ENCODE measurements around the gene ANKRD36C. TPM values are rescaled to one million over a fixed set of nuclear protein-coding genes. Genes with fewer than 3 reads are reported as not detected.
"Not testable (repeated sequence)": the region's sequence is repeated elsewhere in the genome, so short reads cannot be mapped to it uniquely, and the experiment has no call there.

The ANKRD36C gene
- total and polyA plus RNA-seq, 8 donors = 11.8 to 50.5 (median 37.7) TPM

GRCh38 chr2:96011129-96011455, 19.5 kb upstream of the ANKRD36C start:
- DNase-seq (peak in 2 of 4 donors; percentile 26 to 39), ATAC-seq (peak; percentile 63)
- intact Hi-C loops (cut with DNase I); H3K36me3 ChIP-seq; H3K4me3 ChIP-seq; H3K9me3 ChIP-seq; H3K27ac ChIP-seq; H3K4me1 ChIP-seq: not testable (repeated sequence)
- peaks cover 0 to 10% of the 10 kb centered on the region in 2 donors for H3K27me3 ChIP-seq
- peak in 1 of 2 donors; percentile 10 for TF ChIP-seq CTCF (IDR thresholded peaks at IDR 0.05)

- Histone ChIP-seq H3K4me3 (peak overlapping the region; percentile 36 to 48), H3K27ac (peak overlapping the region; percentile 69 to 73), H3K27me3 (peaks cover 0 to 10% of the 10 kb centered on the region in 2 donors)
- ATAC-seq (peak; percentile 100), DNase-seq (peak; percentile 84 to 100 (median 96))
- H3K36me3 ChIP-seq; intact Hi-C loops (cut with DNase I); H3K9me3 ChIP-seq; H3K4me1 ChIP-seq: not testable (repeated sequence)
Observed at GRCh38 chr2:96010320-96011128, 18.9 kb upstream of the ANKRD36C start.

- peak; percentile 77 for ATAC-seq
- H3K4me1 ChIP-seq; H3K36me3 ChIP-seq; H3K9me3 ChIP-seq; intact Hi-C loops (cut with DNase I): not testable (repeated sequence)
- Histone ChIP-seq H3K27me3 (peaks cover 0 to 10% of the 10 kb centered on the region in 2 donors), H3K27ac (peak overlapping the region; percentile 69 to 73), H3K4me3 (peak overlapping the region; percentile 36 to 48)
- DNase-seq = peak in 2 of 4 donors; percentile 30 to 78
Observed at GRCh38 chr2:96009833-96010232, 18.2 kb upstream of the ANKRD36C start.

- H3K27me3 ChIP-seq = peaks cover 0 to 10% of the 10 kb centered on the region in 2 donors
- H3K4me1 ChIP-seq; H3K4me3 ChIP-seq; H3K27ac ChIP-seq; intact Hi-C loops (cut with DNase I); H3K9me3 ChIP-seq; H3K36me3 ChIP-seq; ATAC-seq: not testable (repeated sequence)
- DNase-seq = peak in 1 of 4 donors; percentile 40
Observed at GRCh38 chr2:96008051-96008450, 16.4 kb upstream of the ANKRD36C start.

- ATAC-seq = not testable (repeated sequence)
Observed at GRCh38 chr2:96006248-96006647, 14.6 kb upstream of the ANKRD36C start.

GRCh38 chr2:95992520-95993272, 1.1 kb upstream of the ANKRD36C start:
- DNase-seq = peak in 3 of 4 donors; percentile 19 to 83 (median 36)
- intact Hi-C loops (cut with DNase I); H3K4me1 ChIP-seq; H3K9me3 ChIP-seq; H3K27me3 ChIP-seq; H3K36me3 ChIP-seq: not testable (repeated sequence)
- Histone ChIP-seq H3K27ac (peak overlapping the region; percentile 87 to 90), H3K4me3 (peak overlapping the region; percentile 54)
- peak; percentile 70 to 89 for TF ChIP-seq CTCF (IDR thresholded peaks at IDR 0.05)
- ATAC-seq = peak; percentile 96

More at GRCh38 chr2:96006248-96006647, 14.6 kb upstream of the ANKRD36C start:
- H3K27ac ChIP-seq; intact Hi-C loops (cut with DNase I); H3K9me3 ChIP-seq; H3K4me1 ChIP-seq; H3K4me3 ChIP-seq; H3K36me3 ChIP-seq; DNase-seq: not testable (repeated sequence)
- H3K27me3 ChIP-seq = peaks cover 0 to 10% of the 10 kb centered on the region in 2 donors

GRCh38 chr2:95992102-95992501, 478 bp upstream of the ANKRD36C start:
- H3K9me3 ChIP-seq; intact Hi-C loops (cut with DNase I); H3K27me3 ChIP-seq; H3K36me3 ChIP-seq; H3K4me1 ChIP-seq: not testable (repeated sequence)
- Histone ChIP-seq H3K4me3 (peak overlapping the region; percentile 54), H3K27ac (peak overlapping the region; percentile 87 to 90)
- peak; percentile 78 for ATAC-seq
- DNase-seq = peak in 1 of 4 donors; percentile 58

GRCh38 chr2:95990884-95991283, 740 bp downstream of the ANKRD36C start:
- ATAC-seq; H3K27me3 ChIP-seq; H3K9me3 ChIP-seq; intact Hi-C loops (cut with DNase I); H3K36me3 ChIP-seq; H3K4me1 ChIP-seq; H3K27ac ChIP-seq: not testable (repeated sequence)
- peak in 1 of 4 donors; percentile 5 for DNase-seq
- H3K4me3 ChIP-seq = peak overlapping the region in 1 of 2 donors; percentile 54

- DNase-seq; H3K9me3 ChIP-seq; H3K27me3 ChIP-seq; H3K4me3 ChIP-seq; H3K27ac ChIP-seq; ATAC-seq; intact Hi-C loops (cut with DNase I); H3K4me1 ChIP-seq: not testable (repeated sequence)
- H3K36me3 ChIP-seq = peaks cover 0 to 10% of the 10 kb centered on the region in 2 donors
Observed at GRCh38 chr2:95951662-95952061, 40.0 kb downstream of the ANKRD36C start.

- H3K27ac ChIP-seq; H3K4me3 ChIP-seq; DNase-seq; H3K4me1 ChIP-seq; ATAC-seq; intact Hi-C loops (cut with DNase I); H3K9me3 ChIP-seq; H3K27me3 ChIP-seq: not testable (repeated sequence)
- peaks cover 0 to 16% of the 10 kb centered on the region in 2 donors for H3K36me3 ChIP-seq
Observed at GRCh38 chr2:95948039-95948438, 43.6 kb downstream of the ANKRD36C start.

GRCh38 chr2:95939947-95940346, 51.7 kb downstream of the ANKRD36C start:
- H3K4me3 ChIP-seq; H3K4me1 ChIP-seq; H3K27me3 ChIP-seq; ATAC-seq; H3K27ac ChIP-seq; intact Hi-C loops (cut with DNase I); H3K9me3 ChIP-seq: not testable (repeated sequence)
- peak in 1 of 4 donors; percentile 80 for DNase-seq
- H3K36me3 ChIP-seq = peaks cover 0 to 17% of the 10 kb centered on the region in 2 donors
